SK-N-SH treated with all-trans-retinoic acid at 6 μM for 48 hours (cell line): ENCODE data around the gene SDK2.

Experiments used
- ATAC-seq: fragments of 200-7000 bp; cut with Tn5 transposase; 3 replicates; pipeline ENCODE4 v1.9.1; 2020; ENCODE audit warnings: mild to moderate bottlenecking, moderate library complexity
- ARNTL ChIP-seq: fragments of 450-650 bp; formaldehyde crosslinking; IDR thresholded peaks from 2 replicates; pipeline ENCODE4 v1.5.0; 2020; ENCODE audit warnings: low read depth, mild to moderate bottlenecking, moderate library complexity, borderline replicate concordance
- BACH2 ChIP-seq: fragments of 250-450 bp; sonication (Bioruptor Pico); IDR thresholded peaks from 2 replicates; pipeline ENCODE4 v1.9.0; 2021; ENCODE audit warnings: mild to moderate bottlenecking, borderline replicate concordance
- CREB5 ChIP-seq: fragments of 250-450 bp; sonication (Bioruptor Pico); IDR thresholded peaks from 2 replicates; pipeline ENCODE4 v1.5.1; 2020; ENCODE audit warnings: low read depth, mild to moderate bottlenecking, moderate library complexity
- ESRRG ChIP-seq: fragments of 250-450 bp; sonication (Bioruptor Pico); IDR thresholded peaks from 2 replicates; pipeline ENCODE4 v1.6.1; 2021; ENCODE audit warnings: mild to moderate bottlenecking
- GLIS3 ChIP-seq: fragments of 250-450 bp; sonication (Bioruptor Pico); IDR thresholded peaks from 2 replicates; pipeline ENCODE4 v1.5.0; 2020; ENCODE audit warnings: mild to moderate bottlenecking, moderate library complexity
- OSR1 ChIP-seq: fragments of 250-450 bp; sonication (Bioruptor Pico); IDR thresholded peaks from 2 replicates; pipeline ENCODE4 v1.8.0; 2022; ENCODE audit warnings: moderate library complexity, mild to moderate bottlenecking, inconsistent platforms
- PATZ1 ChIP-seq: fragments of 250-450 bp; sonication (Bioruptor Pico); IDR thresholded peaks from 2 replicates; pipeline ENCODE4 v1.8.0; 2020; ENCODE audit warnings: mild to moderate bottlenecking, moderate library complexity, borderline replicate concordance
- POU6F1 ChIP-seq: fragments of 250-450 bp; sonication (Bioruptor Pico); IDR thresholded peaks from 2 replicates; pipeline ENCODE4 v1.8.0; 2021; ENCODE audit warnings: low read depth, mild to moderate bottlenecking, moderate library complexity, borderline replicate concordance
- PPARA ChIP-seq: fragments of 250-450 bp; sonication (Bioruptor Pico); IDR thresholded peaks from 2 replicates; pipeline ENCODE4 v1.5.0; 2020; ENCODE audit warnings: mild to moderate bottlenecking, borderline replicate concordance
- RARB ChIP-seq: fragments of 250-450 bp; sonication (Bioruptor Pico); IDR thresholded peaks from 2 replicates; pipeline ENCODE4 v1.8.0; 2021; ENCODE audit warnings: mild to moderate bottlenecking, moderate library complexity
- SNAI2 ChIP-seq: fragments of 250-450 bp; sonication (Bioruptor Pico); IDR thresholded peaks from 2 replicates; pipeline ENCODE4 v1.5.0; 2020; ENCODE audit warnings: mild to moderate bottlenecking, moderate library complexity
- TCF4 ChIP-seq: fragments of 250-450 bp; sonication (Bioruptor Pico); IDR thresholded peaks from 2 replicates; pipeline ENCODE4 v1.8.0; 2021; ENCODE audit warnings: mild to moderate bottlenecking, moderate library complexity, borderline replicate concordance
- TOX ChIP-seq: fragments of 250-450 bp; sonication (Bioruptor Pico); IDR thresholded peaks from 2 replicates; pipeline ENCODE4 v1.8.0; 2021; ENCODE audit warnings: mild to moderate bottlenecking, moderate library complexity, borderline replicate concordance
- TSHZ2 ChIP-seq: fragments of 250-450 bp; sonication (Bioruptor Pico); IDR thresholded peaks from 2 replicates; pipeline ENCODE4 v1.5.0; 2020; ENCODE audit warnings: mild to moderate bottlenecking, moderate library complexity
- ZC3H10 ChIP-seq: fragments of 250-450 bp; sonication (Bioruptor Pico); IDR thresholded peaks from 2 replicates; pipeline ENCODE4 v1.5.1; 2021; ENCODE audit warnings: mild to moderate bottlenecking, moderate library complexity
- ZFP3 ChIP-seq: fragments of 250-450 bp; sonication (Bioruptor Pico); IDR thresholded peaks from 2 replicates; pipeline ENCODE4 v1.5.0; 2020; ENCODE audit warnings: mild to moderate bottlenecking, moderate library complexity
- ZFP30 ChIP-seq: fragments of 450-650 bp; formaldehyde crosslinking; IDR thresholded peaks from 2 replicates; pipeline ENCODE4 v1.5.0; 2022; ENCODE audit warnings: mild to moderate bottlenecking, moderate library complexity
- ZNF70 ChIP-seq: fragments of 450-650 bp; formaldehyde crosslinking; IDR thresholded peaks from 2 replicates; pipeline ENCODE4 v1.5.0; 2020; ENCODE audit warnings: mild to moderate bottlenecking, moderate library complexity
- ZNF8 ChIP-seq: fragments of 450-650 bp; formaldehyde crosslinking; IDR thresholded peaks from 2 replicates; pipeline ENCODE4 v1.5.0; 2020; ENCODE audit warnings: mild to moderate bottlenecking, moderate library complexity

The SDK2 gene

GRCh38 chr17:73396431-73397277 is 247.6 kb downstream of the SDK2 start:
- no peak for ATAC-seq
- TF ChIP-seq CREB5 (CRISPR knock-in tag) (no peak), ZFP30 (no peak), SNAI2 (CRISPR knock-in tag) (no peak), OSR1 (CRISPR knock-in tag) (no peak), RARB (CRISPR knock-in tag) (no peak), ZFP3 (CRISPR knock-in tag) (no peak), PATZ1 (no peak), ZNF8 (CRISPR knock-in tag) (no peak), PPARA (CRISPR knock-in tag) (no peak), TSHZ2 (CRISPR knock-in tag) (no peak), ZC3H10 (no peak), TCF4 (no peak), GLIS3 (CRISPR knock-in tag) (no peak), BACH2 (CRISPR knock-in tag) (no peak), TOX (CRISPR knock-in tag) (no peak)

GRCh38 chr17:73394512-73395450 is 249.5 kb downstream of the SDK2 start:
- ATAC-seq = no peak
- no peak for TF ChIP-seq POU6F1 (CRISPR knock-in tag)
- TF ChIP-seq PPARA (CRISPR knock-in tag) = no peak
- TF ChIP-seq ZC3H10 = no peak
- TF ChIP-seq OSR1 (CRISPR knock-in tag) = no peak
- TF ChIP-seq ZNF70 (CRISPR knock-in tag) = no peak
- no peak for TF ChIP-seq TCF4
- no peak for TF ChIP-seq ESRRG (CRISPR knock-in tag)
- no peak for TF ChIP-seq ARNTL (CRISPR knock-in tag)
- TF ChIP-seq CREB5 (CRISPR knock-in tag) = no peak
- TF ChIP-seq PATZ1 = no peak
- no peak for TF ChIP-seq TOX (CRISPR knock-in tag)
- TF ChIP-seq, all 23 proteins: peak for 0
